Subcutaneous adipose tissue (tissue), 4 donors: ENCODE results near the gene MLIP. TPM values are rescaled to one million over a fixed set of nuclear protein-coding genes. Genes with fewer than 3 reads are reported as not detected.

Experiments used
- CTCF ChIP-seq: fragments of 450-650 bp; IDR thresholded peaks from one replicate; pipeline ENCODE4 v1.5.1; 2016; ENCODE audit warnings: low read depth, mild to moderate bottlenecking, control low read depth, antibody characterized with exemption, moderate library complexity
- total RNA-seq, 4 donors: library from RNA; depleted of rRNA; stranded (reverse); fragments of >200 nt; gene quantifications; one replicate each; pipeline ENCODE4 v1.1.0, GENCODE V29; 2016

The MLIP gene
- total RNA-seq, 4 donors from 2014 or later, result 0.51 to 10.1 (median 4.6) TPM

DNA sequence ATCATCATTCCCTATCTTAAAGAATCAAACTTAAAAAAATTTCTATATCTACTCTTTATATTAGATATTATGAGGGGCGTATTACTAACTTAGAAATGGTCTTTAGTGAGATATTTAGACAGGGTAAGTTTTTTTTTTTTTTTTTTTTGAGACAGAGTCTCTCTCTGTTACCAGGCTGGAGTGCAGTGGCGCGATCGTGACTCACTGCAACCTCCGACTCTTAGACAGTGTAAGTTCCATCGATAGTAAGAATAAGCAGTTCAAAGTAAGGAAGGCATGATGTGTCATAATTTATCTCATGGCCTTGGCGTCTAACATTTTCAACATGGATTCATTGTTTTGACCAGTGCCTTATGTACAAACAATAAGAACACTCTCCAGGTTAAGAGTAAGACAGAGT, 72.4 kb downstream of the MLIP start:
- TF ChIP-seq CTCF, result no peak

DNA sequence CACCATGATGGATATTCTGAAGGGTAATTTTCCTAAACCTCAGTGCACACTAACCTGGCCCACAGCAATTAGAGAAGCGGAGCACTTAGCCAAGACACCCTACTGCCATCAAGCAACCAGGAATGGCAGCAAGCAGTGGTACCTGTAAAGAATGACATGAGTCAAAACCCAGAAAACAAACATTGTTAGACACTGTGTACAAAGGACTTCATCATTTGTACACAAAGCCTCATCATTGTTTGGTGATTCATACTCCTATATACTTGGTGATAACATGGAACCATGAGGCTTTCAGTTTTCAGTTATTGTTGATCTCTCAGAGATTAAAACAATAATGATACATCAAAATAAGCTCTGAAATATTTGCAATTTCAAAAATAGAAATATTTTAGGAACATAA, 74.6 kb downstream of the MLIP start:
- no peak for TF ChIP-seq CTCF

- no peak for TF ChIP-seq CTCF
Observed at GRCh38 chr6:54188846-54189245, 77.6 kb downstream of the MLIP start.

GRCh38 chr6:54191461-54191860, 80.2 kb downstream of the MLIP start:
- TF ChIP-seq CTCF, result no peak

- TF ChIP-seq CTCF, result no peak
Observed at GRCh38 chr6:54192993-54193392, 81.8 kb downstream of the MLIP start.

- TF ChIP-seq CTCF, result no peak
Observed at GRCh38 chr6:54193560-54193959, 82.3 kb downstream of the MLIP start.

- TF ChIP-seq CTCF, result no peak
Observed at GRCh38 chr6:54194067-54194466, 82.8 kb downstream of the MLIP start.
